OCI-LY1 (cell line): ENCODE results near the gene CLTCL1.
"Not testable (repeated sequence)": the region's sequence is repeated elsewhere in the genome, so short reads cannot be mapped to it uniquely, and the experiment has no call there.

Source experiments
- H2AFZ ChIP-seq: fragments of 200-600 bp; sonication (generic), shearing (Covaris generic); 2 replicates; pipeline ENCODE4 v1.6.0; 2014; ENCODE audit warnings: antibody characterized with exemption, mild to moderate bottlenecking, low read length
- H3F3A ChIP-seq: fragments of 200-600 bp; sonication (generic), shearing (Covaris generic); 2 replicates; pipeline ENCODE4 v1.6.0; 2014; ENCODE audit warnings: mild to moderate bottlenecking, antibody characterized with exemption, low read length, moderate library complexity; ENCODE audit not compliant: insufficient read depth
- H3K27ac ChIP-seq: fragments of 200-600 bp; sonication (generic); 2 replicates; pipeline ENCODE4 v1.5.1; 2014; ENCODE audit warnings: low read length, mixed run types, mild to moderate bottlenecking, low read depth; ENCODE audit not compliant: poor library complexity, severe bottlenecking
- H3K27me3 ChIP-seq: fragments of 200-600 bp; sonication (generic); 2 replicates; pipeline ENCODE4 v1.6.0; 2014; ENCODE audit warnings: antibody characterized with exemption, mild to moderate bottlenecking, low read length, moderate library complexity; ENCODE audit not compliant: insufficient read depth
- H3K36me3 ChIP-seq: fragments of 200-600 bp; sonication (generic); 2 replicates; pipeline ENCODE4 v1.6.1; 2014; ENCODE audit warnings: mild to moderate bottlenecking, antibody characterized with exemption, low read length, moderate library complexity, mixed read lengths; ENCODE audit not compliant: insufficient read depth
- H3K4me1 ChIP-seq: fragments of 200-600 bp; sonication (generic); 2 replicates; pipeline ENCODE4 v1.5.1; 2014; ENCODE audit warnings: mild to moderate bottlenecking, low read length, moderate library complexity; ENCODE audit not compliant: insufficient read depth, severe bottlenecking
- H3K4me2 ChIP-seq: fragments of 200-600 bp; sonication (generic), shearing (Covaris generic); 2 replicates; pipeline ENCODE4 v1.6.1; 2014; ENCODE audit warnings: low read length
- H3K4me3 ChIP-seq: fragments of 200-600 bp; sonication (generic); 2 replicates; pipeline ENCODE4 v1.5.1; 2014; ENCODE audit warnings: low read length, low read depth, mild to moderate bottlenecking, mixed read lengths; ENCODE audit not compliant: poor library complexity, severe bottlenecking
- H3K79me2 ChIP-seq: fragments of 200-600 bp; shearing (Covaris generic); 2 replicates; pipeline ENCODE4 v1.6.1; 2016; ENCODE audit warnings: mixed run types, low read length, mixed read lengths; ENCODE audit not compliant: insufficient read depth
- H3K9ac ChIP-seq: fragments of 200-600 bp; sonication (generic), shearing (Covaris generic); 2 replicates; pipeline ENCODE4 v1.6.1; 2014; ENCODE audit warnings: mild to moderate bottlenecking, low read length, mixed read lengths
- H3K9me2 ChIP-seq: fragments of 200-600 bp; sonication (generic), shearing (Covaris generic); 2 replicates; pipeline ENCODE4 v1.6.1; 2014; ENCODE audit warnings: low read depth, mild to moderate bottlenecking, low read length, mixed read lengths
- H3K9me3 ChIP-seq: fragments of 200-600 bp; shearing (Covaris generic); 2 replicates; pipeline ENCODE4 v1.6.1; 2014; ENCODE audit warnings: low read length, mixed read lengths
- H4K20me1 ChIP-seq: fragments of 200-600 bp; sonication (generic), shearing (Covaris generic); 2 replicates; pipeline ENCODE4 v1.6.0; 2016; ENCODE audit warnings: mild to moderate bottlenecking, low read length; ENCODE audit not compliant: insufficient read depth
- CTCF ChIP-seq: fragments of 200-600 bp; sonication (generic), shearing (Covaris generic); IDR thresholded peaks from 2 replicates; pipeline ENCODE4 v1.5.1; 2017; ENCODE audit warnings: mild to moderate bottlenecking, antibody characterized with exemption, low read length, moderate library complexity, mixed read lengths
- EZH2 ChIP-seq: fragments of 200-600 bp; sonication (generic), shearing (Covaris generic); IDR thresholded peaks from 2 replicates; pipeline ENCODE4 v1.8.0; 2017; ENCODE audit warnings: borderline replicate concordance, mixed run types, mild to moderate bottlenecking, antibody characterized with exemption, low read length, moderate library complexity, mixed read lengths

CLTCL1 gene

GRCh38 chr22:19164425-19164824 lies 127.1 kb downstream of the CLTCL1 start:
- H3K36me3 ChIP-seq = no peaks in the 10 kb centered on the region; the same call in 1 of the 2 replicates
- no peaks in the 10 kb centered on the region for H3K9me2 ChIP-seq
- no peaks in the 10 kb centered on the region for H4K20me1 ChIP-seq
- H2AFZ ChIP-seq = no peak overlapping the region
- no peaks in the 10 kb centered on the region for H3K79me2 ChIP-seq
- no peaks in the 10 kb centered on the region for H3K9me3 ChIP-seq
- H3K9ac ChIP-seq = no peak overlapping the region
- no peaks in the 10 kb centered on the region for H3F3A ChIP-seq
- TF ChIP-seq CTCF (no peak), EZH2 (no peak)
- no peak overlapping the region for H3K4me2 ChIP-seq
- H3K27ac ChIP-seq = no peak overlapping the region
- H3K4me1 ChIP-seq = no peaks in the 10 kb centered on the region
- no peak overlapping the region for H3K4me3 ChIP-seq
- H3K27me3 ChIP-seq = peaks cover 7% of the 10 kb centered on the region; the same call in 1 of the 2 replicates

- not testable (repeated sequence) for H2AFZ ChIP-seq, H3K4me1 ChIP-seq, H3F3A ChIP-seq, H3K9me3 ChIP-seq, H3K4me2 ChIP-seq, H3K27me3 ChIP-seq, H3K79me2 ChIP-seq, H3K9ac ChIP-seq, H3K9me2 ChIP-seq, H3K36me3 ChIP-seq, H3K27ac ChIP-seq, H4K20me1 ChIP-seq, H3K4me3 ChIP-seq
Measured at GRCh38 chr22:19158649-19159048, 132.9 kb downstream of the CLTCL1 start.

- H3K4me1 ChIP-seq, H4K20me1 ChIP-seq, H3K27me3 ChIP-seq, H3K4me3 ChIP-seq, H3K36me3 ChIP-seq, H3F3A ChIP-seq, H3K27ac ChIP-seq, H3K79me2 ChIP-seq, H3K9ac ChIP-seq, H3K9me2 ChIP-seq, H2AFZ ChIP-seq, H3K9me3 ChIP-seq, H3K4me2 ChIP-seq: not testable (repeated sequence)
Measured at GRCh38 chr22:19156109-19156508, 135.4 kb downstream of the CLTCL1 start.

GRCh38 chr22:19152942-19153883 lies 138.3 kb downstream of the CLTCL1 start:
- no peak overlapping the region for H2AFZ ChIP-seq
- H3K27ac ChIP-seq = no peak overlapping the region
- no peaks in the 10 kb centered on the region for H3K36me3 ChIP-seq
- no peaks in the 10 kb centered on the region for H3K9me3 ChIP-seq
- no peaks in the 10 kb centered on the region; the same call in 1 of the 2 replicates for H3K27me3 ChIP-seq
- H4K20me1 ChIP-seq = no peaks in the 10 kb centered on the region
- H3K9me2 ChIP-seq = no peaks in the 10 kb centered on the region
- H3K4me2 ChIP-seq = no peak overlapping the region
- H3K9ac ChIP-seq = no peak overlapping the region
- no peaks in the 10 kb centered on the region for H3K79me2 ChIP-seq
- H3K4me3 ChIP-seq = no peak overlapping the region
- H3F3A ChIP-seq = no peaks in the 10 kb centered on the region
- H3K4me1 ChIP-seq = no peaks in the 10 kb centered on the region
- no peak for TF ChIP-seq EZH2
- no peak for TF ChIP-seq CTCF
